ENCODE results near the gene EID2B.

The EID2B gene

DNA sequence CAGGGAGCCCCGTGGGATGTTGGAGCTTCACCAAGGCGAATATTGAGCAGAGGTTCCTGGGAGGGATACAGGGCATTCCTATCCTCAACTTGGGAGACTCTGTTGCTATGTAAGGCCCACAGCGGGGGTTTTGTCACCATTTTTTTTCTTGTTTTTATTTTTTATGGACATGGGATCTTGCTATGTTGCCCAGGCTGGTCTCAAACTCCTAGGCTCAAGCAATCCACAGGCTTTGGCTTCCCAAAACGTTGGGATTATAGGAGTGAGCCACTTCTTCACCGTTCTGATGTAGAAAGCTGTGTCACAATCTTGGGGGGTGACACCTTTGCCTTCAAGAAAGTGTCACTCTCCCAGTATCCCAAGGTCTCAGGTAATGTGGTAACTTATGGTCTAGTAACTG, 31.3 kb downstream of the EID2B start:
- Histone ChIP-seq H3K9me2 (replicated peaks; ENCODE audit: low read depth, low read length) (no peaks in the 10 kb centered on the region), H2AFZ (ENCODE audit: low read length) (no peak overlapping the region), H3K9me3 (ENCODE audit: insufficient read depth, low read depth, low read length) (no peaks in the 10 kb centered on the region), H3K4me2 (ENCODE audit: low read depth, low read length, poor library complexity, severe bottlenecking) (no peak overlapping the region), H4K20me1 (ENCODE audit: insufficient read depth, low read length, poor library complexity, severe bottlenecking) (no peaks in the 10 kb centered on the region), H3F3A (ENCODE audit: low read depth) (no peaks in the 10 kb centered on the region), H3K4me1 (ENCODE audit: insufficient read depth, low read length, poor library complexity, severe bottlenecking) (peaks cover 7% of the 10 kb centered on the region), H3K79me2 (ENCODE audit: insufficient read depth, low read length) (no peaks in the 10 kb centered on the region), H3K27me3 (ENCODE audit: insufficient read depth, low read length, poor library complexity, severe bottlenecking) (no peaks in the 10 kb centered on the region), H3K9ac (ENCODE audit: low read depth, low read length, poor library complexity, severe bottlenecking) (no peak overlapping the region), H3K4me3 (ENCODE audit: low read length, poor library complexity, severe bottlenecking) (no peak overlapping the region), H3K36me3 (ENCODE audit: insufficient read depth, low read length) (no peaks in the 10 kb centered on the region)
- TF ChIP-seq, protein P1, sequence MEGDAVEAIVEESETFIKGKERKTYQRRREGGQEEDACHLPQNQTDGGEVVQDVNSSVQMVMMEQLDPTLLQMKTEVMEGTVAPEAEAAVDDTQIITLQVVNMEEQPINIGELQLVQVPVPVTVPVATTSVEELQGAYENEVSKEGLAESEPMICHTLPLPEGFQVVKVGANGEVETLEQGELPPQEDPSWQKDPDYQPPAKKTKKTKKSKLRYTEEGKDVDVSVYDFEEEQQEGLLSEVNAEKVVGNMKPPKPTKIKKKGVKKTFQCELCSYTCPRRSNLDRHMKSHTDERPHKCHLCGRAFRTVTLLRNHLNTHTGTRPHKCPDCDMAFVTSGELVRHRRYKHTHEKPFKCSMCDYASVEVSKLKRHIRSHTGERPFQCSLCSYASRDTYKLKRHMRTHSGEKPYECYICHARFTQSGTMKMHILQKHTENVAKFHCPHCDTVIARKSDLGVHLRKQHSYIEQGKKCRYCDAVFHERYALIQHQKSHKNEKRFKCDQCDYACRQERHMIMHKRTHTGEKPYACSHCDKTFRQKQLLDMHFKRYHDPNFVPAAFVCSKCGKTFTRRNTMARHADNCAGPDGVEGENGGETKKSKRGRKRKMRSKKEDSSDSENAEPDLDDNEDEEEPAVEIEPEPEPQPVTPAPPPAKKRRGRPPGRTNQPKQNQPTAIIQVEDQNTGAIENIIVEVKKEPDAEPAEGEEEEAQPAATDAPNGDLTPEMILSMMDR (conservative IDR thresholded peaks at IDR 0.05; ENCODE audit: low read length), result no peak
- TF ChIP-seq EZH2phosphoT487 (IDR thresholded peaks at IDR 0.05; ENCODE audit: borderline replicate concordance), result no peak

DNA sequence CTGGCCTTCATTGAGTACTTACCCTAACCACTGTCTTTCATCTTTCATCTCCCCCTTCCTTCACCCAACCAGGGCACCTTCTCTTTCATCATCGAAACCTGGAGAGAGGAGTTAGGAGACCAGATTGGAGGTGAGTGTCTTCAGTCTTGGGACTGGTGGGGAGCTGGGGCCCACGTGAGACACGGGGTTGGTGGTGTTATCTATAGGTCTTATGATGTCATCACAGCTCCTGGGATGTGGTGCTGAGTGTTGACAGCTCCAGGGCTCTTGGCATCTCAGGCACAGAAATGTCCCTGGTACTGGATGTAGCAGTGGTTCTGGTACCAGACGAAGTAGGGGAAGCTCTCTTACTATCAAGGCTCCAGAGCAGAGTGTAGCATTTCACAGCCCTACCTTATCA, 32.1 kb downstream of the EID2B start:
- Histone ChIP-seq H3K27me3 (ENCODE audit: insufficient read depth, low read length, poor library complexity, severe bottlenecking) (no peaks in the 10 kb centered on the region), H3K36me3 (ENCODE audit: insufficient read depth, low read length) (no peaks in the 10 kb centered on the region), H3K4me2 (ENCODE audit: low read depth, low read length, poor library complexity, severe bottlenecking) (no peak overlapping the region), H4K20me1 (ENCODE audit: insufficient read depth, low read length, poor library complexity, severe bottlenecking) (no peaks in the 10 kb centered on the region), H3K4me1 (ENCODE audit: insufficient read depth, low read length, poor library complexity, severe bottlenecking) (peaks cover 7% of the 10 kb centered on the region), H3K4me3 (ENCODE audit: low read length, poor library complexity, severe bottlenecking) (no peak overlapping the region), H3K79me2 (ENCODE audit: insufficient read depth, low read length) (no peaks in the 10 kb centered on the region), H3F3A (ENCODE audit: low read depth) (no peaks in the 10 kb centered on the region), H3K9ac (ENCODE audit: low read depth, low read length, poor library complexity, severe bottlenecking) (no peak overlapping the region), H3K9me3 (ENCODE audit: insufficient read depth, low read depth, low read length) (no peaks in the 10 kb centered on the region), H2AFZ (ENCODE audit: low read length) (no peak overlapping the region), H3K9me2 (replicated peaks; ENCODE audit: low read depth, low read length) (no peaks in the 10 kb centered on the region)
- TF ChIP-seq EZH2phosphoT487 (IDR thresholded peaks at IDR 0.05; ENCODE audit: borderline replicate concordance), result no peak

- Histone ChIP-seq H3K4me1 (ENCODE audit: insufficient read depth, low read length, poor library complexity, severe bottlenecking) (peaks cover 7% of the 10 kb centered on the region), H3K9ac (ENCODE audit: low read depth, low read length, poor library complexity, severe bottlenecking) (no peak overlapping the region), H3K4me2 (ENCODE audit: low read depth, low read length, poor library complexity, severe bottlenecking) (no peak overlapping the region), H3K79me2 (ENCODE audit: insufficient read depth, low read length) (no peaks in the 10 kb centered on the region), H3K9me3 (ENCODE audit: insufficient read depth, low read depth, low read length) (no peaks in the 10 kb centered on the region), H3K4me3 (ENCODE audit: low read length, poor library complexity, severe bottlenecking) (no peak overlapping the region), H3F3A (ENCODE audit: low read depth) (no peaks in the 10 kb centered on the region), H3K27me3 (ENCODE audit: insufficient read depth, low read length, poor library complexity, severe bottlenecking) (no peaks in the 10 kb centered on the region), H3K36me3 (ENCODE audit: insufficient read depth, low read length) (no peaks in the 10 kb centered on the region), H4K20me1 (ENCODE audit: insufficient read depth, low read length, poor library complexity, severe bottlenecking) (no peaks in the 10 kb centered on the region), H2AFZ (ENCODE audit: low read length) (no peak overlapping the region), H3K9me2 (replicated peaks; ENCODE audit: low read depth, low read length) (no peaks in the 10 kb centered on the region)
- TF ChIP-seq, protein P1 (conservative IDR thresholded peaks at IDR 0.05; ENCODE audit: low read length), result no peak
- TF ChIP-seq EZH2phosphoT487 (IDR thresholded peaks at IDR 0.05; ENCODE audit: borderline replicate concordance), result no peak
Observed at GRCh38 chr19:39499932-39500331, 32.7 kb downstream of the EID2B start.
